Astrocyte of the spinal cord (primary cell): ENCODE data around the gene PTPRD.

Experiments used
- DNase-seq: peaks from one replicate; pipeline ENCODE4 v3.0.0; 2011; ENCODE audit warnings: low read depth, low spot score
- H3K4me3 ChIP-seq: 2 replicates; pipeline ENCODE4 v1.5.1; 2011; ENCODE audit warnings: low read depth, mild to moderate bottlenecking, low read length, moderate library complexity
- CTCF ChIP-seq: IDR thresholded peaks from 2 replicates; pipeline ENCODE4 v1.5.1; 2012; ENCODE audit warnings: low read depth, mild to moderate bottlenecking, low read length, inconsistent platforms
- in situ Hi-C: cut with HindIII; loops from 2 replicates; pipeline ENCODE4 v1.10.0; 2017; ENCODE audit warnings: low sequenced_read_pairs

The PTPRD gene

GRCh38 chr9:8392866-8393265, 2219.9 kb downstream of the PTPRD start:
- DNase-seq: no peak
- in situ Hi-C loops: no loop called here
- no peak overlapping the region for H3K4me3 ChIP-seq
- TF ChIP-seq CTCF: no peak

- in situ Hi-C loops: no loop called here
- peak; percentile 6 for DNase-seq
- TF ChIP-seq CTCF: no peak
- H3K4me3 ChIP-seq: no peak overlapping the region
Observed at GRCh38 chr9:8391566-8391965, 2221.2 kb downstream of the PTPRD start.

GRCh38 chr9:8391132-8391531, 2221.7 kb downstream of the PTPRD start:
- H3K4me3 ChIP-seq: no peak overlapping the region
- in situ Hi-C loops: no loop called here
- DNase-seq: no peak
- TF ChIP-seq CTCF: no peak

- H3K4me3 ChIP-seq: no peak overlapping the region
- TF ChIP-seq CTCF: no peak
- in situ Hi-C loops: no loop called here
- DNase-seq: no peak
Observed at GRCh38 chr9:8390571-8390970, 2222.2 kb downstream of the PTPRD start.

- TF ChIP-seq CTCF: no peak
- in situ Hi-C loops: no loop called here
- DNase-seq: peak; percentile 12
- H3K4me3 ChIP-seq: no peak overlapping the region
Observed at GRCh38 chr9:8389531-8389930, 2223.3 kb downstream of the PTPRD start.

- no peak for DNase-seq
- H3K4me3 ChIP-seq: no peak overlapping the region
- TF ChIP-seq CTCF: no peak
- in situ Hi-C loops: no loop called here
Observed at GRCh38 chr9:8388132-8388531, 2224.7 kb downstream of the PTPRD start.

GRCh38 chr9:8384091-8384490, 2228.7 kb downstream of the PTPRD start:
- no peak for DNase-seq
- in situ Hi-C loops: no loop called here
- TF ChIP-seq CTCF: no peak
- H3K4me3 ChIP-seq: no peak overlapping the region
